Measurements from ENCODE around the gene HELQ. TPM values are rescaled to one million over a fixed set of nuclear protein-coding genes. Genes with fewer than 3 reads are reported as not detected.

Gene HELQ
- total RNA-seq, 4 donors from 2014 or later = 8.1 to 16.4 (median 11.9) TPM

GRCh38 chr4:83360018-83360417, 95.6 kb downstream of the HELQ start:
- Histone ChIP-seq H3K27ac (no peak overlapping the region), H3K4me1 (peaks cover 4% of the 10 kb centered on the region), H3K27me3 (no peaks in the 10 kb centered on the region), H3K36me3 (no peaks in the 10 kb centered on the region), H3K4me3 (no peak overlapping the region), H3K9me3 (no peaks in the 10 kb centered on the region)
- TF ChIP-seq POLR2A (IDR thresholded peaks at IDR 0.05) (no peak), EP300 (IDR thresholded peaks at IDR 0.05) (no peak), CTCF (IDR thresholded peaks at IDR 0.05) (no peak), POLR2AphosphoS5 (IDR thresholded peaks at IDR 0.05) (no peak)
- WGBS = 91% methylated on average over 4 of the region's 4 CpGs
- no peak for DNase-seq (ENCODE audit: low spot score in 2 of 2)

- TF ChIP-seq EP300 (IDR thresholded peaks at IDR 0.05) = no peak
- TF ChIP-seq CTCF (IDR thresholded peaks at IDR 0.05) = no peak
- no peak for TF ChIP-seq POLR2AphosphoS5 (IDR thresholded peaks at IDR 0.05)
- TF ChIP-seq POLR2A (IDR thresholded peaks at IDR 0.05) = no peak
- Histone ChIP-seq H3K27me3 (no peaks in the 10 kb centered on the region), H3K9me3 (no peaks in the 10 kb centered on the region), H3K4me3 (no peak overlapping the region), H3K36me3 (no peaks in the 10 kb centered on the region), H3K4me1 (no peaks in the 10 kb centered on the region), H3K27ac (no peak overlapping the region)
- DNase-seq (ENCODE audit: low spot score in 2 of 2) = no peak
- WGBS = 75% methylated on average over 1 of the region's 1 CpG
These were observed 97.2 kb downstream of the HELQ start for GRCh38 chr4:83358410-83358809.

Other genes with a start within 250 kb of the HELQ start
- 10 to 100 TPM in 3 of 4 donors, 1 to 10 TPM in 1; 8.0 to 17.2 (median 13.4) TPM for gene COQ2, start 171.0 kb downstream of the HELQ start, total RNA-seq
- 10 to 100 TPM in 1 of 4 donors, 1 to 10 TPM in 3; 4.8 to 10.6 (median 9.3) TPM for gene HPSE, start 121.0 kb downstream of the HELQ start, total RNA-seq
- 10 to 100 TPM; 16.8 to 34.1 (median 21.3) TPM for gene MRPS18C, start 235 bp upstream of the HELQ start, total RNA-seq
- 10 to 100 TPM in 2 of 4 donors, 1 to 10 TPM in 2; 6.5 to 11.4 (median 10.3) TPM for gene ABRAXAS1, start 29.3 kb upstream of the HELQ start, total RNA-seq
- 1 to 10 TPM; 2.3 to 7.3 (median 4.5) TPM for gene GPAT3, start 80.3 kb upstream of the HELQ start, total RNA-seq